Hepatocyte (in vitro differentiated cells): Measurements from ENCODE around the gene FARP2.

ENCODE experiments used
- CTCF ChIP-seq: fragments of 200-600 bp; sonication (generic); IDR thresholded peaks from 2 replicates; pipeline ENCODE4 v1.5.1; 2016; ENCODE audit warnings: antibody characterized with exemption, mild to moderate bottlenecking; ENCODE audit not compliant: poor library complexity
- EZH2phosphoT487 ChIP-seq: fragments of 200-600 bp; sonication (generic); IDR thresholded peaks from one replicate; pipeline ENCODE4 v1.6.1; 2018; ENCODE audit warnings: antibody characterized with exemption, mild to moderate bottlenecking, low read depth, moderate library complexity; ENCODE audit not compliant: unreplicated experiment, severe bottlenecking

- no peak for TF ChIP-seq CTCF
- no peak for TF ChIP-seq EZH2phosphoT487
Observed at GRCh38 chr2:241357531-241357930, 1.4 kb downstream of the FARP2 start.
